PC-3 (cell line): ENCODE results near the gene SERTAD1. TPM values are rescaled to one million over a fixed set of nuclear protein-coding genes. Genes with fewer than 3 reads are reported as not detected.

Experiments used
- ATAC-seq: fragments of 200-7000 bp; cut with Tn5 transposase; 2 replicates; pipeline ENCODE4 v1.9.1; 2020; ENCODE audit warnings: mild to moderate bottlenecking, moderate library complexity
- BruUV-seq: library from RNA; stranded (reverse); fragments of 400-500 nt; replicated peaks from 2 replicates; lab custom pipeline; 2021; lab: Mats Ljungman, UMichigan
- CTCF ChIA-PET: fragments of 300-600 bp; sonication (Branson Sonifier 250); formaldehyde crosslinking; loops from one replicate; lab custom pipeline; 2022; ENCODE audit warnings: antibody characterized with exemption; lab: Charles Lee
- POLR2A ChIA-PET: fragments of 300-600 bp; sonication (Branson Sonifier 250); formaldehyde crosslinking; loops from one replicate; lab custom pipeline; 2022; ENCODE audit warnings: antibody characterized with exemption; ENCODE audit not compliant: unreplicated experiment; lab: Charles Lee
- DNase-seq: peaks from one replicate; pipeline ENCODE4 v3.0.0-alpha.2; 2015
- H2AFZ ChIP-seq: fragments of 300-600 bp; sonication (generic); 2 replicates; pipeline ENCODE4 v1.6.0; 2016; ENCODE audit warnings: antibody characterized with exemption, low read length
- H3F3A ChIP-seq: fragments of 300-600 bp; sonication (generic); one replicate; pipeline ENCODE4 v1.6.0; 2017; ENCODE audit warnings: antibody characterized with exemption, low read length, control low read depth, mild to moderate bottlenecking; ENCODE audit not compliant: unreplicated experiment
- H3K27ac ChIP-seq: fragments of 300-600 bp; sonication (generic); 2 replicates; pipeline ENCODE4 v1.5.1; 2016; ENCODE audit warnings: mild to moderate bottlenecking, low read length
- H3K27me3 ChIP-seq: fragments of 300-600 bp; sonication (generic); 2 replicates; pipeline ENCODE4 v1.6.1; 2016; ENCODE audit warnings: low read length, mixed read lengths
- H3K36me3 ChIP-seq: fragments of 300-600 bp; sonication (generic); 2 replicates; pipeline ENCODE4 v1.6.1; 2016; ENCODE audit warnings: low read depth, mixed run types, low read length, mixed read lengths
- H3K4me1 ChIP-seq: fragments of 300-600 bp; sonication (generic); 2 replicates; pipeline ENCODE4 v1.5.1; 2016; ENCODE audit warnings: low read length; ENCODE audit not compliant: insufficient read depth
- H3K4me2 ChIP-seq: fragments of 300-600 bp; sonication (generic); 2 replicates; pipeline ENCODE4 v1.6.0; 2016; ENCODE audit warnings: low read length
- H3K4me3 ChIP-seq: fragments of 300-600 bp; sonication (generic); 2 replicates; pipeline ENCODE4 v1.5.1; 2016; ENCODE audit warnings: mild to moderate bottlenecking, low read length, mixed read lengths
- H3K79me2 ChIP-seq: fragments of 300-600 bp; sonication (generic); 2 replicates; pipeline ENCODE4 v1.6.1; 2017; ENCODE audit warnings: low read length, mixed read lengths
- H3K9ac ChIP-seq: fragments of 300-600 bp; sonication (generic); 2 replicates; pipeline ENCODE4 v1.6.0; 2016; ENCODE audit warnings: mild to moderate bottlenecking, low read length
- H3K9me2 ChIP-seq: fragments of 300-600 bp; sonication (generic); replicated peaks from 2 replicates; pipeline ENCODE4 v1.6.1; 2016; ENCODE audit warnings: mixed run types, low read length, mixed read lengths
- H3K9me3 ChIP-seq: fragments of 300-600 bp; sonication (generic); 2 replicates; pipeline ENCODE4 v1.6.1; 2016; ENCODE audit warnings: low read length, mixed read lengths
- H4K20me1 ChIP-seq: fragments of 300-600 bp; sonication (generic); 2 replicates; pipeline ENCODE4 v1.6.1; 2016; ENCODE audit warnings: low read length, mixed read lengths
- CTCF ChIP-seq: fragments of 300-600 bp; sonication (generic); conservative IDR thresholded peaks from 2 replicates; pipeline ENCODE4 v1.5.1; 2017; ENCODE audit warnings: antibody characterized with exemption, low read depth, mild to moderate bottlenecking, low read length
- EZH2 ChIP-seq: fragments of 300-600 bp; sonication (generic); IDR thresholded peaks from one replicate; pipeline ENCODE4 v1.6.1; 2017; ENCODE audit warnings: antibody characterized with exemption, mild to moderate bottlenecking, low read length; ENCODE audit not compliant: unreplicated experiment
- EZH2phosphoT487 ChIP-seq: fragments of 300-600 bp; sonication (generic); IDR thresholded peaks from 2 replicates; pipeline ENCODE4 v1.6.1; 2018; ENCODE audit warnings: mild to moderate bottlenecking, antibody characterized with exemption, low read length, borderline replicate concordance
- intact Hi-C: fragments of 100-400 bp; cut with micrococcal nuclease; formaldehyde crosslinking; loops from 2 replicates; pipeline ENCODE4 v1.9.0; 2023
- total RNA-seq: library from RNA; depleted of rRNA; stranded (reverse); fragments of >200 nt; gene quantifications from 2 replicates; pipeline ENCODE4 v1.2.3, GENCODE V29; 2014

Gene SERTAD1
- total RNA-seq, 1 experiment from 2014 or later: 16.8 TPM

GRCh38 chr19:40452016-40452415, 26.2 kb upstream of the SERTAD1 start:
- ChIA-PET POLR2A (no interaction called here), CTCF (no interaction called here)
- Histone ChIP-seq H2AFZ (no peak overlapping the region), H3K36me3 (no peaks in the 10 kb centered on the region), H4K20me1 (no peaks in the 10 kb centered on the region), H3K79me2 (no peaks in the 10 kb centered on the region), H3K9me2 (no peaks in the 10 kb centered on the region), H3K9ac (no peak overlapping the region), H3K4me2 (no peak overlapping the region), H3F3A (no peaks in the 10 kb centered on the region), H3K27me3 (no peaks in the 10 kb centered on the region), H3K27ac (no peak overlapping the region), H3K9me3 (no peaks in the 10 kb centered on the region), H3K4me1 (no peaks in the 10 kb centered on the region), H3K4me3 (no peak overlapping the region)
- no peak for TF ChIP-seq EZH2
- no peak for TF ChIP-seq EZH2phosphoT487
- no peak for TF ChIP-seq CTCF
- no peak for ATAC-seq
- DNase-seq: no peak
- no TSS peak for BruUV-seq
- intact Hi-C loops: no loop called here

- ChIA-PET CTCF (no interaction called here), POLR2A (interaction anchor here (0.6 kb wide), 1 partner anchor 149 kb away, joined by 5 read pairs; no protein-coding TSS in a partner anchor)
- TF ChIP-seq CTCF (no peak), EZH2 (no peak), EZH2phosphoT487 (no peak)
- H3K36me3 ChIP-seq: no peaks in the 10 kb centered on the region
- H3F3A ChIP-seq: no peaks in the 10 kb centered on the region
- ATAC-seq (no peak), DNase-seq (no peak)
- no peak overlapping the region for H3K9ac ChIP-seq
- intact Hi-C loops: no loop called here
- no peak overlapping the region for H3K4me2 ChIP-seq
- H3K4me1 ChIP-seq: peaks cover 4% of the 10 kb centered on the region; the same call in 1 of the 2 replicates
- H4K20me1 ChIP-seq: no peaks in the 10 kb centered on the region
- no peak overlapping the region for H3K27ac ChIP-seq
- no peaks in the 10 kb centered on the region for H3K9me3 ChIP-seq
- H3K27me3 ChIP-seq: no peaks in the 10 kb centered on the region
- H3K4me3 ChIP-seq: no peak overlapping the region
- H3K9me2 ChIP-seq: no peaks in the 10 kb centered on the region
- H2AFZ ChIP-seq: no peak overlapping the region
- H3K79me2 ChIP-seq: no peaks in the 10 kb centered on the region
- BruUV-seq: no TSS peak
These were observed 24.9 kb upstream of the SERTAD1 start for GRCh38 chr19:40450664-40451063.

- Histone ChIP-seq H3K27ac (no peak overlapping the region), H3K79me2 (no peaks in the 10 kb centered on the region), H3F3A (no peaks in the 10 kb centered on the region), H4K20me1 (no peaks in the 10 kb centered on the region), H3K4me3 (no peak overlapping the region), H3K4me1 (peaks cover 7% of the 10 kb centered on the region; the same call in 1 of the 2 replicates), H3K27me3 (no peaks in the 10 kb centered on the region), H3K9ac (no peak overlapping the region), H3K36me3 (no peaks in the 10 kb centered on the region), H3K9me3 (no peaks in the 10 kb centered on the region), H3K4me2 (no peak overlapping the region), H3K9me2 (no peaks in the 10 kb centered on the region), H2AFZ (no peak overlapping the region)
- ChIA-PET CTCF (no interaction called here), POLR2A (no interaction called here)
- no peak for DNase-seq
- TF ChIP-seq CTCF (no peak), EZH2 (no peak), EZH2phosphoT487 (no peak)
- BruUV-seq: no TSS peak
- intact Hi-C loops: no loop called here
- no peak for ATAC-seq
These were observed 23.7 kb upstream of the SERTAD1 start for GRCh38 chr19:40449506-40449905.
